Measurements from ENCODE around the gene NCAM2. TPM values are rescaled to one million over a fixed set of nuclear protein-coding genes. Genes with fewer than 3 reads are reported as not detected.

Gene NCAM2
- total RNA-seq, 1 donor from 2014 or later = 1.3 TPM

DNA sequence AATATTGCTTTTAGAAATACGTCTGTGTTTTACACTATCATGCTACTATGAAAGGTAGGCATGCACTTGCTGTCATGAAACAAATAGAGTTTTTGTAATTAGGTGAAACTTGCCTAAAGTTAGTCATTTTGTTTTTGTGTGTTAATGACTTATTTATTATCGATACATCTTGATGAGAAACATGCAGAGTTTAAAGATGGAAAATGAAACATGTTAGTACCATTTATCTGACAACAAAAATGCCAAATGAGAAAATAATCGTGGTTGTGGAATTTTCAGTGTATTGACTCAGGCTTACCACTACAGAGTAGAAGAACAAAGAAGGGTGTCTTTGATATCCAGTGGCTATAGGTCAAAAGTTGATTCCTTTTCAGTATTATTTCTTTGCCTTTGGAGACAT, 105.5 kb downstream of the NCAM2 start:
- H3K27me3 ChIP-seq (ENCODE audit: control insufficient read depth, insufficient read depth, low read length) = no peaks in the 10 kb centered on the region
- no peak for DNase-seq (ENCODE audit: low read depth)
- no peaks in the 10 kb centered on the region for H3K36me3 ChIP-seq (ENCODE audit: control insufficient read depth, insufficient read depth, low read length)
- H3K4me3 ChIP-seq (ENCODE audit: low read depth, low read length) = no peak overlapping the region
- FAIRE-seq = no peak
- no peak for TF ChIP-seq CTCF (IDR thresholded peaks at IDR 0.05; ENCODE audit: insufficient read depth, low read length, severe bottlenecking)

DNA sequence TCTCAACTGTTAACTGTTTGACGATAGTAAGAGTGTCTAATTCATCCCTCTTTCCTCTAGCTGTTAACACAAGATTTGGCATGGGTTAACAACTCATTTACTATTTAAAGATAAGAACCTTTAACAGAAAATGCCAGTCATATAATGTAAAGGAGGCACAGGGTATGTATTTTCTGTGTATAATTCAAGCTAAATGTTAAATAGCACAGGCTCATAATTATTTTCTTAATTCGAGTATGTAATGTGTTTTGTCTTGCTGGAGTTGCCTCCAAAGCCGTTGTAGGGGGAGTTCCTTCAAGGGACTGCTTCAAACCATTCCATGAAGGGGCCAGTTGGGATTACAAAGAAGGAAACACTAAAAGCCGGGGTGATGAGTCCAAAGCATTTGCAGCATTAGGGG, 111.5 kb downstream of the NCAM2 start:
- DNase-seq (ENCODE audit: low read depth) = no peak
- no peak for FAIRE-seq
- Histone ChIP-seq H3K27me3 (ENCODE audit: control insufficient read depth, insufficient read depth, low read length) (no peaks in the 10 kb centered on the region), H3K36me3 (ENCODE audit: control insufficient read depth, insufficient read depth, low read length) (no peaks in the 10 kb centered on the region), H3K4me3 (ENCODE audit: low read depth, low read length) (no peak overlapping the region)
- TF ChIP-seq CTCF (IDR thresholded peaks at IDR 0.05; ENCODE audit: insufficient read depth, low read length, severe bottlenecking) = no peak

- no peak for FAIRE-seq
- no peaks in the 10 kb centered on the region for H3K36me3 ChIP-seq (ENCODE audit: control insufficient read depth, insufficient read depth, low read length)
- no peak for TF ChIP-seq CTCF (IDR thresholded peaks at IDR 0.05; ENCODE audit: insufficient read depth, low read length, severe bottlenecking)
- H3K4me3 ChIP-seq (ENCODE audit: low read depth, low read length) = no peak overlapping the region
- DNase-seq (ENCODE audit: low read depth) = no peak
- H3K27me3 ChIP-seq (ENCODE audit: control insufficient read depth, insufficient read depth, low read length) = no peaks in the 10 kb centered on the region
These were observed 113.2 kb downstream of the NCAM2 start for GRCh38 chr21:21111309-21111920.

DNA sequence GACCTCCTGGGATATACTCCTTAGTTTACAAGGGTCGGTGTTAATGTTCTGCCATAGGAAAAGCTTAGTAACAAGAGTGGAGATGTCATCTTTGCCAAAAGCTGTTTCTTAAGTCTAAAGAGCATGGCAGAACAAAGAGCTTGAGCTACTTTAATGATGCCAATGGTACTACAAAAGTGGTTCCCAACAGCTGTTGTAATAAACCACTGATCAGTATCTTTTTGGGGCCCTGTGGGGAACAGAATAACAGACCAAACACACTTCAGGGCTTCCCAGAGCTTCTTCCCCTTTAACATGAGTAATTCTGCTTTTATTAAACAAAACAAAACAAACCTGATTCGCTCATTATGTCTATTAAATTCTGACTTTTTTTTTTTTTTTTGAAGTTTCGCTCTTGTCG, 116.3 kb downstream of the NCAM2 start:
- no peak for DNase-seq (ENCODE audit: low read depth)
- no peak for FAIRE-seq

DNA sequence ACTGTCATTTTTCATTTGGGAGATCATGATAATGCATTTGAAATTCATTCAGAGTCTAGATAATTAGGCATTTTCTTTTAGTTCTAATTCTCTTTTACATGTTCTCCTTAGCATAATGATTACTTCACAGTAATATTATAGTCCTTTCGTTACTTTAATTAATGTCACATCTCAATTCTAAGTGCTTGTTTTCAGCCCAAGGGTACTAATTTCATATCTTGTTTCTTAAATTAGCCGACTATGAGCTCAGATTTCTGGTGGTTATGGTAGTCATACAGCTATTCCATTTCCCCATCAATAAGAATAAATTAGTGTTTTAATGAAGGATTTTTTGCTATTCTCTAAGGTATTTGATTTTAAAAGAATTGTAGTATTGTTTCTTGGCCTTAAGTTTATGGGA, 120.9 kb downstream of the NCAM2 start:
- Histone ChIP-seq H3K36me3 (ENCODE audit: control insufficient read depth, insufficient read depth, low read length) (no peaks in the 10 kb centered on the region), H3K27me3 (ENCODE audit: control insufficient read depth, insufficient read depth, low read length) (no peaks in the 10 kb centered on the region), H3K4me3 (ENCODE audit: low read depth, low read length) (no peak overlapping the region)
- FAIRE-seq (no peak), DNase-seq (ENCODE audit: low read depth) (no peak)
- no peak for TF ChIP-seq CTCF (IDR thresholded peaks at IDR 0.05; ENCODE audit: insufficient read depth, low read length, severe bottlenecking)

More for the DNA sequence above, 116.3 kb downstream of the NCAM2 start:
- H3K36me3 ChIP-seq (ENCODE audit: control insufficient read depth, insufficient read depth, low read length) = no peaks in the 10 kb centered on the region
- H3K4me3 ChIP-seq (ENCODE audit: low read depth, low read length) = no peak overlapping the region
- TF ChIP-seq CTCF (IDR thresholded peaks at IDR 0.05; ENCODE audit: insufficient read depth, low read length, severe bottlenecking) = no peak
- H3K27me3 ChIP-seq (ENCODE audit: control insufficient read depth, insufficient read depth, low read length) = no peaks in the 10 kb centered on the region

DNA sequence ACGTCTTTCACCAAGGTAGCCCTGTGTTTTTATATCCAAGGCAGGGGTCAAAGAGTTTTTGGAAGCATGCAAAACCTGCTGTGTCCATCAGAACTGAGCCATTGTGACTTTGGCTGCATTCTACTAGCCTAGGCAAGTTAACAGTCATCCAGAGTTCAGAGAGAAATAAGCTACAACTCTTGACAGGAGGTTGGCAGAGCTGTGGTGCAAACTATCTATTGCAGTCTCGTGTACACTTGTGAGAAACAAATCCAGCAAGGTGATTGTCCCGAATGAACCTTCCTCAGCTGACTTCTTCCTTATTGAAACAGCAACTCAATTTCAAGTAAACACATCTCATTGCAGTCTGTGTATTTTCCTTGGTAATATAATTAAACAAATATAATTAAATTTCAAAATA, 124.5 kb downstream of the NCAM2 start:
- Histone ChIP-seq H3K36me3 (ENCODE audit: control insufficient read depth, insufficient read depth, low read length) (no peaks in the 10 kb centered on the region), H3K4me3 (ENCODE audit: low read depth, low read length) (no peak overlapping the region), H3K27me3 (ENCODE audit: control insufficient read depth, insufficient read depth, low read length) (no peaks in the 10 kb centered on the region)
- no peak for DNase-seq (ENCODE audit: low read depth)
- TF ChIP-seq CTCF (IDR thresholded peaks at IDR 0.05; ENCODE audit: insufficient read depth, low read length, severe bottlenecking) = no peak
- FAIRE-seq = no peak
